Skeletal muscle satellite cell (primary cell): ENCODE data around the gene RAD51B.

ENCODE experiments used
- H3K27me3 ChIP-seq: 2 replicates; pipeline ENCODE4 v1.7.0; 2013; ENCODE audit warnings: low read length; ENCODE audit not compliant: control insufficient read depth, insufficient read depth
- H3K36me3 ChIP-seq: 2 replicates; pipeline ENCODE4 v1.7.0; 2013; ENCODE audit warnings: mild to moderate bottlenecking, control low read depth, low read length; ENCODE audit not compliant: insufficient read depth
- H3K4me1 ChIP-seq: 2 replicates; pipeline ENCODE4 v1.7.0; 2013; ENCODE audit warnings: low read length; ENCODE audit not compliant: control insufficient read depth, insufficient read depth
- H3K4me2 ChIP-seq: 2 replicates; pipeline ENCODE4 v1.7.0; 2013; ENCODE audit warnings: mild to moderate bottlenecking, low read length
- H3K4me3 ChIP-seq: 2 replicates; pipeline ENCODE4 v1.7.0; 2013; ENCODE audit warnings: low read length
- H3K9ac ChIP-seq: 2 replicates; pipeline ENCODE4 v1.7.0; 2013; ENCODE audit warnings: mild to moderate bottlenecking, low read depth, low read length, moderate library complexity
- H3K9me3 ChIP-seq: replicated peaks from 2 replicates; pipeline ENCODE4 v1.7.0; 2013; ENCODE audit warnings: mild to moderate bottlenecking, control low read depth, low read length

The RAD51B gene

GRCh38 chr14:68392393-68393141 is 573.0 kb downstream of the RAD51B start:
- Histone ChIP-seq H3K4me2 (no peak overlapping the region), H3K4me1 (peaks cover 53% of the 10 kb centered on the region), H3K9me3 (no peaks in the 10 kb centered on the region), H3K27me3 (no peaks in the 10 kb centered on the region), H3K9ac (no peak overlapping the region), H3K4me3 (no peak overlapping the region), H3K36me3 (no peaks in the 10 kb centered on the region)

GRCh38 chr14:68393259-68393658 is 573.7 kb downstream of the RAD51B start:
- no peaks in the 10 kb centered on the region for H3K36me3 ChIP-seq
- peaks cover 59% of the 10 kb centered on the region for H3K4me1 ChIP-seq
- no peak overlapping the region for H3K9ac ChIP-seq
- H3K4me2 ChIP-seq: no peak overlapping the region
- H3K27me3 ChIP-seq: no peaks in the 10 kb centered on the region
- no peaks in the 10 kb centered on the region for H3K9me3 ChIP-seq
- H3K4me3 ChIP-seq: no peak overlapping the region

GRCh38 chr14:68394118-68394763 is 574.7 kb downstream of the RAD51B start:
- no peaks in the 10 kb centered on the region for H3K36me3 ChIP-seq
- H3K4me2 ChIP-seq: no peak overlapping the region
- no peak overlapping the region for H3K9ac ChIP-seq
- no peak overlapping the region for H3K4me3 ChIP-seq
- H3K27me3 ChIP-seq: no peaks in the 10 kb centered on the region
- peaks cover 61% of the 10 kb centered on the region for H3K4me1 ChIP-seq
- no peaks in the 10 kb centered on the region for H3K9me3 ChIP-seq

GRCh38 chr14:68394764-68395143 is 575.2 kb downstream of the RAD51B start:
- H3K4me1 ChIP-seq: peaks cover 61% of the 10 kb centered on the region
- no peak overlapping the region for H3K9ac ChIP-seq
- H3K4me2 ChIP-seq: no peak overlapping the region
- no peaks in the 10 kb centered on the region for H3K36me3 ChIP-seq
- H3K9me3 ChIP-seq: no peaks in the 10 kb centered on the region
- H3K27me3 ChIP-seq: no peaks in the 10 kb centered on the region
- H3K4me3 ChIP-seq: no peak overlapping the region

GRCh38 chr14:68395604-68396003 is 576.0 kb downstream of the RAD51B start:
- H3K4me3 ChIP-seq: no peak overlapping the region
- H3K4me1 ChIP-seq: peaks cover 61% of the 10 kb centered on the region
- H3K4me2 ChIP-seq: peak overlapping the region; percentile 39
- no peak overlapping the region for H3K9ac ChIP-seq
- no peaks in the 10 kb centered on the region for H3K36me3 ChIP-seq
- no peaks in the 10 kb centered on the region for H3K27me3 ChIP-seq
- no peaks in the 10 kb centered on the region for H3K9me3 ChIP-seq

GRCh38 chr14:68396461-68396860 is 576.9 kb downstream of the RAD51B start:
- Histone ChIP-seq H3K4me1 (peaks cover 58% of the 10 kb centered on the region), H3K4me2 (no peak overlapping the region)

GRCh38 chr14:68397371-68397811 is 577.8 kb downstream of the RAD51B start:
- Histone ChIP-seq H3K4me2 (no peak overlapping the region), H3K9ac (no peak overlapping the region), H3K4me3 (no peak overlapping the region), H3K36me3 (no peaks in the 10 kb centered on the region), H3K4me1 (peaks cover 49% of the 10 kb centered on the region), H3K27me3 (no peaks in the 10 kb centered on the region), H3K9me3 (no peaks in the 10 kb centered on the region)

More at GRCh38 chr14:68396461-68396860, 576.9 kb downstream of the RAD51B start:
- Histone ChIP-seq H3K9me3 (no peaks in the 10 kb centered on the region), H3K36me3 (no peaks in the 10 kb centered on the region), H3K9ac (no peak overlapping the region), H3K4me3 (no peak overlapping the region), H3K27me3 (no peaks in the 10 kb centered on the region)

- Histone ChIP-seq H3K9me3 (no peaks in the 10 kb centered on the region), H3K27me3 (no peaks in the 10 kb centered on the region), H3K4me1 (peaks cover 45% of the 10 kb centered on the region), H3K9ac (no peak overlapping the region), H3K36me3 (no peaks in the 10 kb centered on the region), H3K4me2 (no peak overlapping the region), H3K4me3 (no peak overlapping the region)
Measured at GRCh38 chr14:68397822-68398221, 578.2 kb downstream of the RAD51B start.

GRCh38 chr14:68398370-68398769 is 578.8 kb downstream of the RAD51B start:
- no peaks in the 10 kb centered on the region for H3K27me3 ChIP-seq
- H3K36me3 ChIP-seq: no peaks in the 10 kb centered on the region
- no peak overlapping the region for H3K9ac ChIP-seq
- no peak overlapping the region for H3K4me2 ChIP-seq
- H3K9me3 ChIP-seq: no peaks in the 10 kb centered on the region
- H3K4me3 ChIP-seq: no peak overlapping the region
- H3K4me1 ChIP-seq: peaks cover 45% of the 10 kb centered on the region

- H3K4me1 ChIP-seq: peaks cover 34% of the 10 kb centered on the region
- no peaks in the 10 kb centered on the region for H3K27me3 ChIP-seq
- H3K4me2 ChIP-seq: no peak overlapping the region
- H3K4me3 ChIP-seq: no peak overlapping the region
- no peaks in the 10 kb centered on the region for H3K36me3 ChIP-seq
- no peaks in the 10 kb centered on the region for H3K9me3 ChIP-seq
- no peak overlapping the region for H3K9ac ChIP-seq
Measured at GRCh38 chr14:68399971-68400370, 580.4 kb downstream of the RAD51B start.

GRCh38 chr14:68401317-68401716 is 581.7 kb downstream of the RAD51B start:
- H3K9ac ChIP-seq: no peak overlapping the region
- no peaks in the 10 kb centered on the region for H3K36me3 ChIP-seq
- peaks cover 29% of the 10 kb centered on the region for H3K4me1 ChIP-seq
- no peak overlapping the region for H3K4me2 ChIP-seq
- no peaks in the 10 kb centered on the region for H3K27me3 ChIP-seq
- H3K4me3 ChIP-seq: no peak overlapping the region
- H3K9me3 ChIP-seq: no peaks in the 10 kb centered on the region

- Histone ChIP-seq H3K9ac (no peak overlapping the region), H3K4me1 (peaks cover 24% of the 10 kb centered on the region), H3K27me3 (no peaks in the 10 kb centered on the region), H3K36me3 (no peaks in the 10 kb centered on the region), H3K4me2 (no peak overlapping the region), H3K4me3 (no peak overlapping the region), H3K9me3 (no peaks in the 10 kb centered on the region)
Measured at GRCh38 chr14:68401855-68402254, 582.3 kb downstream of the RAD51B start.
